ENCODE data around the gene EXD3. TPM values are rescaled to one million over a fixed set of nuclear protein-coding genes. Genes with fewer than 3 reads are reported as not detected.
A peak's percentile ranks its signal among the peaks of the same experiment; 100 is the strongest.

EXD3 gene
- total and polyA plus RNA-seq, 9 of the 15 experiments (the other 6 are each of a cell fraction or from before 2014, with no cell fraction given): 0.29 to 12.5 (median 3.9) TPM

DNA sequence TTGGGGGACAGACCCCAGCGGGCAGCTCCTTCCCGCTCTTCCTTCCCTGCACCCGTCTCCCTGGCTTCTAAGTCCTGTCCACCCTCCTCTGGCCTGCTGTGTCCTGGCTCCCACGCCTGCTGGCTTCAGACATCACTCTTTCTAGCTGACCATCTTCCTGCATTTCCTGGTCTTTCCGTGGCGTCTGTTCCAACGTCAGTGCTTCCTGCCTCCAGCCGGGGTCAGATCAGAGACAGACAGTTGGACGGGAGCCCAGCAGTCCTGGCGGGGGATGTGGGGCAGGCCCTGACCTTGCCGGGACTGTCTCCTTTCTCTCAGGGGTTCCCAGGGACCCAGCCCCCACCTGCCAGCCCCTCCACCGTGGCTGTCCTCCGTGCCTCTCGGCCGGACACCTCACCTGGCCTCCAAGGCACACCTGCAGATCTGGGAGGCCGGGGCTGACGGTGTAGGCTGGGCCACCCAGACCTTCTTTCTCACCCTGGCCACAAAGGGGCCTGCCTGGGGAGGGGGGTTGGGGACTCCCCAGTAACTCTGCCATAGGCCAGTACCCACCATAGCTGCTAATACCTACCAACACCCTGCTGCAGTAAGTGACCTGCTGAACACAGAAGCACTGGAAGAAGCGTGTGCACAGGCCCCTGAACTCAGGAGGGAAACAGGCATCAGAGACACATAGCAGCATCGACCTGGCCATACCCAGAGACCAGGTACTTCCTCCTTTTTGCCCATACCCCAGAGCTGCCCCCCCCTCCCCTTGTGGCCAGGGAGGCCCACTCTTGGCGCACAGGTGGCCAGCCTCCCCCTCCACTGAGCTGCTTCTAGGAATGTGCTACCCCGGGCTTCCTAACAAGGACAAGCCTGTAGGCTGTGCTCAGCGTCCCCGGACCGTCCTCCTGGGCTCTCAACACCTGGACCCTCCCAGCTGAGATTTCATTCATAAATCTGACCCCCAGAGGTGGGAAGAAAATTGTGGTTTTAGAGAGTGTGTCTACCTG lies 126.0 kb downstream of the EXD3 start (continued):
- TF ChIP-seq, protein P1, sequence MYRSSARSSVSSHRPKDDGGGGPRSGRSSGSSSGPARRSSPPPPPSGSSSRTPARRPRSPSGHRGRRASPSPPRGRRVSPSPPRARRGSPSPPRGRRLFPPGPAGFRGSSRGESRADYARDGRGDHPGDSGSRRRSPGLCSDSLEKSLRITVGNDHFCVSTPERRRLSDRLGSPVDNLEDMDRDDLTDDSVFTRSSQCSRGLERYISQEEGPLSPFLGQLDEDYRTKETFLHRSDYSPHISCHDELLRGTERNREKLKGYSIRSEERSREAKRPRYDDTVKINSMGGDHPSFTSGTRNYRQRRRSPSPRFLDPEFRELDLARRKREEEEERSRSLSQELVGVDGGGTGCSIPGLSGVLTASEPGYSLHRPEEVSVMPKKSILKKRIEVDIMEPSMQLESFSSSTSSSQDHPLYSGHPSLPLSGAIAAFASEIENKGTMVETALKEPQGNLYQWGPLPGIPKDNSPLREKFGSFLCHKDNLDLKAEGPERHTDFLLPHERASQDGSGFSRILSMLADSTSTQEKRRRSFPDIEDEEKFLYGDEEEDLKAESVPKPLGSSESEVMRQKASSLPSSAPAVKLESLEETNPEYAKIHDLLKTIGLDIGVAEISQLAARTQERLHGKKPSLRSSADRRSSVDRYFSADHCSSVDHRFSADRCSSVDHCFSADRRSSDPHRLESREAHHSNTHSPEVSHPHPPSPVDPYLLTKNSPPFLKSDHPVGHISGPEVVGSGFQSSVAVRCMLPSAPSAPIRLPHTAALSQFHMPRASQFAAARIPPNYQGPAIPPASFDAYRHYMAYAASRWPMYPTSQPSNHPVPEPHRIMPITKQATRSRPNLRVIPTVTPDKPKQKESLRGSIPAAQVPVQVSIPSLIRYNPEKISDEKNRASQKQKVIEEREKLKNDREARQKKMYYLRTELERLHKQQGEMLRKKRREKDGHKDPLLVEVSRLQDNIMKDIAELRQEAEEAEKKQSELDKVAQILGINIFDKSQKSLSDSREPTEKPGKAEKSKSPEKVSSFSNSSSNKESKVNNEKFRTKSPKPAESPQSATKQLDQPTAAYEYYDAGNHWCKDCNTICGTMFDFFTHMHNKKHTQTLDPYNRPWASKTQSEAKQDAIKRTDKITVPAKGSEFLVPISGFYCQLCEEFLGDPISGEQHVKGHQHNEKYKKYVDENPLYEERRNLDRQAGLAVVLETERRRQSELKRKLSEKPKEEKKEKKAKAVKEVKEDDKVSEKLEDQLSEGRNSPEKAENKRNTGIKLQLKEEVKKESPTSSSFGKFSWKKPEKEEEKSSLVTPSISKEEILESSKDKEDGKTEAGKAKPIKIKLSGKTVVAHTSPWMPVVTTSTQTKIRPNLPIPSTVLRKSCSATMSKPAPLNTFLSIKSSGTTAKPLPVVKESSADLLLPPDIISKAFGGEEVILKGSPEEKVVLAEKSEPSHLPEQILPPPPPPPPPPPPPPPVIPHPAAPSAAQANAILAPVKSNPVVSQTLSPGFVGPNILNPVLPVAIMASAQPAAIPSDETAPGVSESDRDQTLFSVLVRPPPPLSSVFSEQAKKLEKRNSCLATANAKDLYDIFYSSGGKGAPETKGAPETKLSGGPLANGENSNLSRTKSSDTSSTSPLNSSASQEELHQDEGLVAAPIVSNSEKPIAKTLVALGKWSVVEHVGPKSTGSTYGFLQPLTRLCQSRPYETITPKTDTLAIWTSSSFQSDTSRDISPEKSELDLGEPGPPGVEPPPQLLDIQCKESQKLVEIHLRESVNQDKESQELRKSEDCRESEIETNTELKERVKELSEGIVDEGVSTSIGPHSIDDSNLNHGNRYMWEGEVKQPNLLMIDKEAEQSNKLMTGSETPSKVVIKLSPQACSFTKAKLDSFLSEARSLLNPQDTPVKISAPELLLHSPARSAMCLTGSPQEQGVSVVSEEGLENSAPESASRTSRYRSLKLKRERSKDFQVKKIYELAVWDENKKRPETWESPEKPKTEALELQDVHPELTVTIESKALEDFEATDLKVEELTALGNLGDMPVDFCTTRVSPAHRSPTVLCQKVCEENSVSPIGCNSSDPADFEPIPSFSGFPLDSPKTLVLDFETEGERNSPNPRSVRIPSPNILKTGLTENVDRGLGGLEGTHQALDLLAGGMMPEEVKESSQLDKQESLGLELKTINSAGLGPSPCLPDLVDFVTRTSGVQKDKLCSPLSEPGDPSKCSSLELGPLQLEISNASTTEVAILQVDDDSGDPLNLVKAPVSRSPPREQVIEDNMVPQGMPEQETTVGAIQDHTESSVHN (IDR thresholded peaks at IDR 0.05; ENCODE audit: borderline replicate concordance in 1 of 2, low read depth in 1 of 2): no peak
- TF ChIP-seq SREBF2 (CRISPR knock-in tag; IDR thresholded peaks at IDR 0.05) (no peak), MYBL2 (IDR thresholded peaks at IDR 0.05; ENCODE audit: low read depth) (no peak), MYBL2 (CRISPR knock-in tag; IDR thresholded peaks at IDR 0.05; ENCODE audit: borderline replicate concordance) (no peak), ZNF431 (CRISPR knock-in tag; IDR thresholded peaks at IDR 0.05) (no peak), ZNF121 (CRISPR knock-in tag; conservative IDR thresholded peaks at IDR 0.05) (no peak), SIN3B (IDR thresholded peaks at IDR 0.05; ENCODE audit: low read depth) (no peak), POLR2G (IDR thresholded peaks at IDR 0.05; ENCODE audit: low read depth, low read length) (peak; percentile 33; the same call in 1 of the 2 replicates), NFIC (IDR thresholded peaks at IDR 0.05) (peak; percentile 64), BHLHE40 (IDR thresholded peaks at IDR 0.05; ENCODE audit: low read length) (no peak)
- TF ChIP-seq, protein P2, sequence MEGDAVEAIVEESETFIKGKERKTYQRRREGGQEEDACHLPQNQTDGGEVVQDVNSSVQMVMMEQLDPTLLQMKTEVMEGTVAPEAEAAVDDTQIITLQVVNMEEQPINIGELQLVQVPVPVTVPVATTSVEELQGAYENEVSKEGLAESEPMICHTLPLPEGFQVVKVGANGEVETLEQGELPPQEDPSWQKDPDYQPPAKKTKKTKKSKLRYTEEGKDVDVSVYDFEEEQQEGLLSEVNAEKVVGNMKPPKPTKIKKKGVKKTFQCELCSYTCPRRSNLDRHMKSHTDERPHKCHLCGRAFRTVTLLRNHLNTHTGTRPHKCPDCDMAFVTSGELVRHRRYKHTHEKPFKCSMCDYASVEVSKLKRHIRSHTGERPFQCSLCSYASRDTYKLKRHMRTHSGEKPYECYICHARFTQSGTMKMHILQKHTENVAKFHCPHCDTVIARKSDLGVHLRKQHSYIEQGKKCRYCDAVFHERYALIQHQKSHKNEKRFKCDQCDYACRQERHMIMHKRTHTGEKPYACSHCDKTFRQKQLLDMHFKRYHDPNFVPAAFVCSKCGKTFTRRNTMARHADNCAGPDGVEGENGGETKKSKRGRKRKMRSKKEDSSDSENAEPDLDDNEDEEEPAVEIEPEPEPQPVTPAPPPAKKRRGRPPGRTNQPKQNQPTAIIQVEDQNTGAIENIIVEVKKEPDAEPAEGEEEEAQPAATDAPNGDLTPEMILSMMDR (IDR thresholded peaks at IDR 0.05 in 2 of 3, conservative IDR thresholded peaks at IDR 0.05 in 1 of 3; ENCODE audit: insufficient read depth in 2 of 3, low read depth in 1 of 3, low read length in 3 of 3): no peak
- TF ChIP-seq, protein P3, sequence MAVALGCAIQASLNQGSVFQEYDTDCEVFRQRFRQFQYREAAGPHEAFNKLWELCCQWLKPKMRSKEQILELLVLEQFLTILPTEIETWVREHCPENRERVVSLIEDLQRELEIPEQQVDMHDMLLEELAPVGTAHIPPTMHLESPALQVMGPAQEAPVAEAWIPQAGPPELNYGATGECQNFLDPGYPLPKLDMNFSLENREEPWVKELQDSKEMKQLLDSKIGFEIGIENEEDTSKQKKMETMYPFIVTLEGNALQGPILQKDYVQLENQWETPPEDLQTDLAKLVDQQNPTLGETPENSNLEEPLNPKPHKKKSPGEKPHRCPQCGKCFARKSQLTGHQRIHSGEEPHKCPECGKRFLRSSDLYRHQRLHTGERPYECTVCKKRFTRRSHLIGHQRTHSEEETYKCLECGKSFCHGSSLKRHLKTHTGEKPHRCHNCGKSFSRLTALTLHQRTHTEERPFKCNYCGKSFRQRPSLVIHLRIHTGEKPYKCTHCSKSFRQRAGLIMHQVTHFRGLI (CRISPR knock-in tag; IDR thresholded peaks at IDR 0.05): no peak
